Spleen (tissue), 11 donors: ENCODE results near the gene NRXN3. TPM values are rescaled to one million over a fixed set of nuclear protein-coding genes. Genes with fewer than 3 reads are reported as not detected.

Source experiments
- DNase-seq: peaks from one replicate; pipeline ENCODE4 v3.0.0-alpha.2; 2020
- H3K27ac ChIP-seq, 8 donors: fragments of 200-600 bp; sonication (generic) in 7 of 8; 1 replicate in 4 of 8; 2 replicates in 4 of 8; pipeline versions ENCODE4 v1.5.0 to v1.8.0; 2016 to 2021; ENCODE audit warnings: inconsistent platforms in 4 of 8, mild to moderate bottlenecking in 4 of 8, moderate library complexity in 1 of 8
- H3K27me3 ChIP-seq, 7 donors: fragments of 200-600 bp; sonication (generic) in 6 of 7; replicated peaks in 1 of 7; 1 replicate in 4 of 7; 2 replicates in 3 of 7; pipeline versions ENCODE4 v1.5.0 to v1.8.0; 2016 to 2021; ENCODE audit warnings: inconsistent platforms in 3 of 7, mild to moderate bottlenecking in 1 of 7
- H3K36me3 ChIP-seq, 6 donors: fragments of 200-600 bp; sonication (generic) in 5 of 6; 1 replicate in 4 of 6; 2 replicates in 2 of 6; pipeline versions ENCODE4 v1.5.0 to v1.8.0; 2016 to 2021; ENCODE audit warnings: inconsistent platforms in 2 of 6
- H3K4me1 ChIP-seq, 6 donors: fragments of 200-600 bp; sonication (generic) in 5 of 6; 1 replicate in 3 of 6; 2 replicates in 3 of 6; pipeline versions ENCODE4 v1.5.0 to v1.8.0; 2016 to 2021; ENCODE audit warnings: inconsistent platforms in 3 of 6
- H3K4me3 ChIP-seq, 8 donors: fragments of 200-600 bp; sonication (generic) in 7 of 8; 1 replicate in 4 of 8; 2 replicates in 4 of 8; pipeline versions ENCODE4 v1.5.0 to v1.8.0; 2016 to 2021; ENCODE audit warnings: inconsistent platforms in 4 of 8, mild to moderate bottlenecking in 4 of 8, moderate library complexity in 2 of 8
- H3K9me3 ChIP-seq, 8 donors: fragments of 200-600 bp; sonication (generic) in 7 of 8; 1 replicate in 4 of 8; 2 replicates in 4 of 8; pipeline versions ENCODE4 v1.5.0 to v1.8.0; 2016 to 2021; ENCODE audit warnings: inconsistent platforms in 4 of 8
- CTCF ChIP-seq, 11 experiments: fragments of 200-600 bp in 7 of 11; fragments of 450-650 bp in 4 of 11; sonication (generic) in 4 of 11; IDR thresholded peaks in 8 of 11; conservative IDR thresholded peaks in 3 of 11; 1 replicate in 7 of 11; 2 replicates in 4 of 11; pipeline versions ENCODE4 v1.4.0 to v1.8.0; 2016 to 2021; ENCODE audit warnings: antibody characterized with exemption in 11 of 11, inconsistent platforms in 4 of 11, mild to moderate bottlenecking in 1 of 11
- POLR2A ChIP-seq, 3 donors: fragments of 450-650 bp; IDR thresholded peaks; one replicate each; pipeline ENCODE4 v1.5.1; 2017; ENCODE audit warnings: antibody characterized with exemption in 3 of 3, mild to moderate bottlenecking in 1 of 3
- POLR2AphosphoS5 ChIP-seq, 3 donors: sonication (generic); formaldehyde crosslinking; IDR thresholded peaks; one replicate each; pipeline ENCODE4 v1.5.1; 2017; ENCODE audit warnings: antibody characterized with exemption in 3 of 3
- WGBS, 5 donors: extraction: QIAGEN DNeasy Blood & Tissue Kit in 3 of 5; methylation state at CpG; one replicate each; pipeline versions ENCODE4 v1.1.5 to v1.1.7; 2013 to 2018; 5-methylcytosine and 5-hydroxymethylcytosine counted together
- intact Hi-C: fragments of 100-400 bp; cut with DNase I; formaldehyde crosslinking; loops from one replicate; pipeline ENCODE4 v1.15.0; 2023; ENCODE audit warnings: low total_unique reads
- polyA plus RNA-seq, 3 donors: library from polyadenylated mRNA; stranded (reverse); fragments of 200-250 nt; gene quantifications; one replicate each; pipeline ENCODE4 v1.2.1, GENCODE V29; 2013
- total RNA-seq, 7 donors: library from RNA; depleted of rRNA in 3 of 7; stranded (reverse); fragments of >200 nt in 3 of 7; fragmentation: NEBNext Ultra II Directional in 4 of 7; extraction: Animal tissue kit (Norgen Biotek cat#: 25700) in 4 of 7; gene quantifications; one replicate each; pipeline versions ENCODE4 v1.1.0 to v1.2.1, GENCODE V29; 2016 to 2021
- donor health status: healthy with polysubstance abuse.
- donor health status: DM: no; HTN: no; CAD: no; lungs with moderate emphysema.
- donor health status: DM: no; HTN: no; CAD: no.
- donor health status: Bipolar disorder and iron deficiency.
- donor health status: healthy.
- donor health status: DM: no; HTN: no; CAD: no.
- donor health status: DM: yes; HTN: yes; CAD: no.

NRXN3 gene
- total and polyA plus RNA-seq, 10 donors, result 0.21 to 11.5 (median 1.6) TPM

- no peak for TF ChIP-seq POLR2AphosphoS5 (IDR thresholded peaks at IDR 0.05)
- no peak for TF ChIP-seq CTCF (IDR thresholded peaks at IDR 0.05 in 8 of 11, conservative IDR thresholded peaks at IDR 0.05 in 3 of 11)
- TF ChIP-seq POLR2A (IDR thresholded peaks at IDR 0.05), result no peak
- Histone ChIP-seq H3K27ac (no peak overlapping the region), H3K27me3 (no peaks in the 10 kb centered on the region), H3K4me3 (no peak overlapping the region), H3K4me1 (no peaks in the 10 kb centered on the region), H3K36me3 (no peaks in the 10 kb centered on the region), H3K9me3 (no peaks in the 10 kb centered on the region)
- WGBS, 5 donors, result 30 to 38% (median 33%) methylated on average over 4 of the region's 4 CpGs
- DNase-seq, result no peak
- intact Hi-C loops, result no loop called here
Measured at GRCh38 chr14:79881299-79881698, 1711.1 kb downstream of the NRXN3 start.

GRCh38 chr14:79890527-79890926 is 1720.4 kb downstream of the NRXN3 start:
- Histone ChIP-seq H3K36me3 (no peaks in the 10 kb centered on the region), H3K9me3 (no peaks in the 10 kb centered on the region), H3K27ac (no peak overlapping the region), H3K27me3 (no peaks in the 10 kb centered on the region), H3K4me1 (no peaks in the 10 kb centered on the region), H3K4me3 (no peak overlapping the region)
- WGBS, 5 donors, result 71 to 80% (median 77%) methylated on average over 4 of the region's 4 CpGs
- TF ChIP-seq POLR2A (IDR thresholded peaks at IDR 0.05), result no peak
- TF ChIP-seq CTCF (IDR thresholded peaks at IDR 0.05 in 8 of 11, conservative IDR thresholded peaks at IDR 0.05 in 3 of 11), result no peak
- TF ChIP-seq POLR2AphosphoS5 (IDR thresholded peaks at IDR 0.05), result no peak
- DNase-seq, result no peak
- intact Hi-C loops, result no loop called here

- Histone ChIP-seq H3K4me3 (no peak overlapping the region), H3K27me3 (no peaks in the 10 kb centered on the region), H3K36me3 (no peaks in the 10 kb centered on the region), H3K4me1 (peaks cover 0 to 5% (median 0%) of the 10 kb centered on the region in 6 donors), H3K27ac (no peak overlapping the region), H3K9me3 (peaks cover 0 to 5% (median 0%) of the 10 kb centered on the region in 8 donors)
- intact Hi-C loops, result no loop called here
- TF ChIP-seq POLR2A (IDR thresholded peaks at IDR 0.05) (no peak), POLR2AphosphoS5 (IDR thresholded peaks at IDR 0.05) (no peak), CTCF (IDR thresholded peaks at IDR 0.05 in 8 of 11, conservative IDR thresholded peaks at IDR 0.05 in 3 of 11) (no peak)
- 50 to 75% (median 71%) methylated on average over 1 of the region's 1 CpG for WGBS, 5 donors
- DNase-seq, result no peak
Measured at GRCh38 chr14:79896009-79896408, 1725.8 kb downstream of the NRXN3 start.

- Histone ChIP-seq H3K27me3 (no peaks in the 10 kb centered on the region), H3K4me3 (no peak overlapping the region), H3K9me3 (peaks cover 0 to 5% (median 0%) of the 10 kb centered on the region in 8 donors), H3K36me3 (no peaks in the 10 kb centered on the region), H3K4me1 (peaks cover 0 to 5% (median 0%) of the 10 kb centered on the region in 6 donors), H3K27ac (no peak overlapping the region)
- no peak for TF ChIP-seq POLR2A (IDR thresholded peaks at IDR 0.05)
- TF ChIP-seq CTCF (IDR thresholded peaks at IDR 0.05 in 8 of 11, conservative IDR thresholded peaks at IDR 0.05 in 3 of 11), result no peak
- no peak for TF ChIP-seq POLR2AphosphoS5 (IDR thresholded peaks at IDR 0.05)
- DNase-seq, result no peak
- 69 to 86% (median 76%) methylated on average over 3 of the region's 3 CpGs for WGBS, 5 donors
- intact Hi-C loops, result no loop called here
Measured at GRCh38 chr14:79899610-79900009, 1729.4 kb downstream of the NRXN3 start.
